Measurements from ENCODE around the gene CPZ.

- TF ChIP-seq POLR2A (IDR thresholded peaks at IDR 0.05) (no peak), CTCF (IDR thresholded peaks at IDR 0.05) (no peak)
These were observed 53.2 kb downstream of the CPZ start for GRCh38 chr4:8645753-8646124.

Data from Peyer's patch (tissue), 4 donors.